Measurements from ENCODE around the gene CARD9.

DNA sequence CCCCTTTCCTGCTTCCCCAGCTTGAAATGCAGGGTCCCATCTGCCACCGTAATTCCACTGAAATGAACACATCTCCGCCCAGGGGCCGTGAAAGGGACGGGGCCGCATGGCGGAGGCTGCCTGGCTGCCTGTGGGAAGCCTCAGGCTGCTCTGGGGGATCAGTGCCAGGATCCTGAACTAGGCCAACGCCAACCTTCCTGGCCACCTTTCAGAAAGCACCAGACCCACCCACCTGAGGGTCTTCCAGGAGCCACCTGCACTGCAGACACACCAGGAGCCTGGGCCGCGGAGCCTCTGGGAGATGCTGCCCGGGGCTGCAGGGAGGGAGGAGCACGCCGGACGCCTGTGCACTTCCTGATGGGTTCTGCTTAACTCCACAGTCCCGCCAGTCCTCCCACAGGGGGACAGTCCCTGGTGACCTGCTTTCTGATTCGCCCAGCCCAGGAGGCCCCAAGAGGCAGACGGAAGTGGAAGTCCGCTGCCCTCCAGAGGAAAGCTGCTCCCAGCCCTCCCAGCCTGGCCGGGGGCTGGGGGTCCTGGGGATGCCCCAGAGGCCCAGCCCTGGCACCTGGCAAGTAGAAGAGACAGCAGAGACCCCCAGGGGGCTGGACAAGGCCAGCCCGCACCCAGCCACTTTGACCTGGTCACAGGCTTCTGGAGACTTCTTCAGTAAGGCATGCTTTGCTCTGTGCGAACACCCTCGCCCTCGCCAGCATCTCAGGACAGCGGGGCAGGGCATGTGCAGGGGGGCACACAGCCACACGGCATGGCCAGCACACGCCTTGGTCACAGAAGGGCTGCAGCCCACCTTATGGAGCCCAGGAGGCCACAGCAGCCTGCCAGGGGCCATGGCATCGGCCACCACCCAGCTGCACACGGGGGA is at the start of gene CARD9:
- TF ChIP-seq, protein P1, sequence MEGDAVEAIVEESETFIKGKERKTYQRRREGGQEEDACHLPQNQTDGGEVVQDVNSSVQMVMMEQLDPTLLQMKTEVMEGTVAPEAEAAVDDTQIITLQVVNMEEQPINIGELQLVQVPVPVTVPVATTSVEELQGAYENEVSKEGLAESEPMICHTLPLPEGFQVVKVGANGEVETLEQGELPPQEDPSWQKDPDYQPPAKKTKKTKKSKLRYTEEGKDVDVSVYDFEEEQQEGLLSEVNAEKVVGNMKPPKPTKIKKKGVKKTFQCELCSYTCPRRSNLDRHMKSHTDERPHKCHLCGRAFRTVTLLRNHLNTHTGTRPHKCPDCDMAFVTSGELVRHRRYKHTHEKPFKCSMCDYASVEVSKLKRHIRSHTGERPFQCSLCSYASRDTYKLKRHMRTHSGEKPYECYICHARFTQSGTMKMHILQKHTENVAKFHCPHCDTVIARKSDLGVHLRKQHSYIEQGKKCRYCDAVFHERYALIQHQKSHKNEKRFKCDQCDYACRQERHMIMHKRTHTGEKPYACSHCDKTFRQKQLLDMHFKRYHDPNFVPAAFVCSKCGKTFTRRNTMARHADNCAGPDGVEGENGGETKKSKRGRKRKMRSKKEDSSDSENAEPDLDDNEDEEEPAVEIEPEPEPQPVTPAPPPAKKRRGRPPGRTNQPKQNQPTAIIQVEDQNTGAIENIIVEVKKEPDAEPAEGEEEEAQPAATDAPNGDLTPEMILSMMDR (IDR thresholded peaks at IDR 0.05) = no peak
- no peak for TF ChIP-seq EZH2 (IDR thresholded peaks at IDR 0.05)

All from neural progenitor cell (in vitro differentiated cells).